Body of pancreas (tissue), 4 donors: Measurements from ENCODE around the gene NEDD9.

Experiments
- CTCF ChIP-seq, 7 experiments: fragments of 450-650 bp in 4 of 7; fragments of 200-600 bp in 3 of 7; sonication (generic) in 3 of 7; IDR thresholded peaks; one replicate each; pipeline ENCODE4 v1.5.1; 2016 to 2019; ENCODE audit warnings: antibody characterized with exemption in 7 of 7
- POLR2A ChIP-seq, 3 donors: fragments of 450-650 bp; IDR thresholded peaks; one replicate each; pipeline ENCODE4 v1.6.1; 2016; ENCODE audit warnings: antibody characterized with exemption in 3 of 3, mild to moderate bottlenecking in 2 of 3

DNA sequence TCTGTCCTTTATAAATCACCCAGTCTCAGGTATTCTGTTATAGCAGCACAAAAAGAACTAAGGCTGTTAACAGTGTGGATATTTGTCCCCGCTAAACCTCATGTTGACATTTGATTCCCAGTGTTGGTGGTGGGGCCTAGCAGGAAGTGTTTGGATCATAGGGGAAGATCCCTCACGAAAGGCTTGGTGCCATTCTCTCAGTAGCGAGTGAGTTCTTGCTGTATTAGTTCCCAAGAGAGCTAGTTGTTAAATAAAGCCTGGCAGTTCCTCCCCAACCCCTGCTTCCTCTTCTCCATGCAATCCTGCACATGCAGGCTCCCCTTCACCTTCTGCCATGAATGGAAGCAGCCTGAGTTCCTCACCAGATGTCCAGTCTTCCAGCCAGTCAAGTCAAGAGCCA lies 91.2 kb downstream of the NEDD9 start:
- TF ChIP-seq CTCF (IDR thresholded peaks at IDR 0.05) = no peak
- TF ChIP-seq POLR2A (IDR thresholded peaks at IDR 0.05) = no peak
